ENCODE data around the gene RASGRP1. TPM values are rescaled to one million over a fixed set of nuclear protein-coding genes. Genes with fewer than 3 reads are reported as not detected.

RASGRP1 gene
- total RNA-seq, 1 experiment from 2014 or later = 0.51 TPM

- Histone ChIP-seq H3K36me3 (ENCODE audit: control insufficient read depth, insufficient read depth, low read length) (no peaks in the 10 kb centered on the region), H3K27ac (ENCODE audit: low read length) (no peak overlapping the region), H3K4me1 (ENCODE audit: control insufficient read depth, insufficient read depth, low read length) (no peaks in the 10 kb centered on the region), H3K27me3 (ENCODE audit: control insufficient read depth, insufficient read depth, low read length) (peaks cover 13% of the 10 kb centered on the region; the same call in 1 of the 2 replicates), H3K9me3 (ENCODE audit: control insufficient read depth, insufficient read depth, low read depth, low read length) (no peaks in the 10 kb centered on the region), H3K4me3 (ENCODE audit: low read depth in 2 of 2, low read length in 2 of 2) (no peak overlapping the region)
- ChIA-PET POLR2A (no interaction called here), CTCF (no interaction called here)
- no peak for DNase-seq (ENCODE audit: low read depth, low spot score)
- no peak for ATAC-seq
- in situ Hi-C loops (cut with HindIII; ENCODE audit: low pct_unique_long_range_greater_than_20kb, low sequenced_read_pairs) = no loop called here
- TF ChIP-seq TCF7L2 (IDR thresholded peaks at IDR 0.05; ENCODE audit: low read depth, low read length) (no peak), SIN3A (IDR thresholded peaks at IDR 0.05; ENCODE audit: borderline replicate concordance, insufficient read depth, low read depth, low read length) (no peak), REST (IDR thresholded peaks at IDR 0.05; ENCODE audit: insufficient read depth in 1 of 2, low read depth in 2 of 2, low read length in 1 of 2) (no peak), CTCF (IDR thresholded peaks at IDR 0.05) (no peak), POLR2AphosphoS5 (IDR thresholded peaks at IDR 0.05; ENCODE audit: low read depth, low read length) (no peak)
- intact Hi-C loops (cut with micrococcal nuclease; ENCODE audit: unreplicated experiment) = no loop called here
- no TSS peak for BruUV-seq (replicated peaks)
Measured at GRCh38 chr15:38559636-38560307, 4.8 kb downstream of the RASGRP1 start.

- H3K27me3 ChIP-seq (ENCODE audit: control insufficient read depth, insufficient read depth, low read length) = peaks cover 13% of the 10 kb centered on the region; the same call in 1 of the 2 replicates
Measured at GRCh38 chr15:38559131-38559530, 5.5 kb downstream of the RASGRP1 start.

More at GRCh38 chr15:38559131-38559530, 5.5 kb downstream of the RASGRP1 start:
- Histone ChIP-seq H3K27ac (ENCODE audit: low read length) (no peak overlapping the region), H3K36me3 (ENCODE audit: control insufficient read depth, insufficient read depth, low read length) (no peaks in the 10 kb centered on the region), H3K9me3 (ENCODE audit: control insufficient read depth, insufficient read depth, low read depth, low read length) (no peaks in the 10 kb centered on the region), H3K4me3 (ENCODE audit: low read depth in 2 of 2, low read length in 2 of 2) (no peak overlapping the region), H3K4me1 (ENCODE audit: control insufficient read depth, insufficient read depth, low read length) (no peaks in the 10 kb centered on the region)
- in situ Hi-C loops (cut with HindIII; ENCODE audit: low pct_unique_long_range_greater_than_20kb, low sequenced_read_pairs) = no loop called here
- no TSS peak for BruUV-seq (replicated peaks)
- ATAC-seq (no peak), DNase-seq (ENCODE audit: low read depth, low spot score) (no peak)
- intact Hi-C loops (cut with micrococcal nuclease; ENCODE audit: unreplicated experiment) = no loop called here
- TF ChIP-seq REST (IDR thresholded peaks at IDR 0.05; ENCODE audit: insufficient read depth in 1 of 2, low read depth in 2 of 2, low read length in 1 of 2) = no peak
- TF ChIP-seq CTCF (IDR thresholded peaks at IDR 0.05) = no peak
- POLR2A ChIA-PET = no interaction called here
- CTCF ChIA-PET = no interaction called here
